ENCODE data around the gene GCNA. TPM values are rescaled to one million over a fixed set of nuclear protein-coding genes. Genes with fewer than 3 reads are reported as not detected.
"Not testable (repeated sequence)": the region's sequence is repeated elsewhere in the genome, so short reads cannot be mapped to it uniquely, and the experiment has no call there.

GCNA gene
- total and polyA plus RNA-seq, 4 donors, result 0.38 to 5.4 (median 3.3) TPM

DNA sequence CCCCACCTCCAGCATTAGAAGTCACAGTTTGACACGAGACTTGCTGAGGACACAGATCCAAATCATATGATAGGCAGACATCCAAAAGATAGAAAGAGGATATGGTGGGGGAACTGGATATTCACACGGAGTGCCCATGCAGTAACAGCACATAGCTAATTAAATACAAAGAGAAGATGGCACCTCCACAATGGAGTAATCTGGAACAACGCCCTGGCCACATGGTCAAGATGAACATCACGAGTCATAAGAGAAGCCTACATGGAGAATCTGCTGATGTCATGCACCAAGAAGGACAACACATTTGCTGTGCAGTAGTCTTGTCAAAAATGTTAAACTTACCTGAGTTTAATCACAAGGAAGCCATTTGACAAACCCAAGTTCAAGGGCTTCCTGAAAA, 79.0 kb downstream of the GCNA start:
- no peak for ATAC-seq (ENCODE audit: low FRiP score)
- no peaks in the 10 kb centered on the region for H3K36me3 ChIP-seq (ENCODE audit: control insufficient read depth in 1 of 2, insufficient read depth in 2 of 2, low read length in 1 of 2)
- no peak overlapping the region for H3K4me3 ChIP-seq (ENCODE audit: low read length in 2 of 2)
- no peak overlapping the region for H3K27ac ChIP-seq (ENCODE audit: low read depth in 1 of 2, low read length in 2 of 2)
- H3K9me3 ChIP-seq (ENCODE audit: control insufficient read depth, low read length), result no peaks in the 10 kb centered on the region
- H3K27me3 ChIP-seq (ENCODE audit: control insufficient read depth in 1 of 2, insufficient read depth in 2 of 2, low read length in 1 of 2), result no peaks in the 10 kb centered on the region
- no peaks in the 10 kb centered on the region for H3K4me1 ChIP-seq (ENCODE audit: control insufficient read depth in 1 of 2, insufficient read depth in 2 of 2, low read length in 2 of 2)
- no peak for DNase-seq
- intact Hi-C loops (cut with DNase I), result no loop called here
- WGBS, 2 donors, result 80 to 91% methylated on average over 4 of the region's 4 CpGs

DNA sequence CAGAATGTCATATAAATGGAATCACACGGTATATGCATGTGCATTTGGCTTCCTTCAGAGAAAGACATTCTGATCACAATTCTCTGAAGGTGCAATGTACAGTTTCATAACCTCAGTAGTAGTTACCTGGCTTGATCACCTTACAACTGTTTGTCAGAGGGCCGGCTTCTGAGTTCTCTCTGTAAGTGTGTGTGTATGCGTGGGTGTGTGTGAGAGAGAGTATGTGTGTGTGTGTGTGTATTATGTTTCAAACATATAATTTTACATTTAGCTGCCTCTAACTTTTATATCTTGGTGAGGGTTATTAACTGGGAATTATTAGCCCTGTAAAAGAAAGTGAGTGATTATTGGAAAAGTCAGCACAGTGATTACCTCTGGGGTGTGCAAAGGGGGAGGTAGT, 81.1 kb downstream of the GCNA start:
- no peak overlapping the region for H3K27ac ChIP-seq (ENCODE audit: low read depth in 1 of 2, low read length in 2 of 2)
- no peaks in the 10 kb centered on the region for H3K27me3 ChIP-seq (ENCODE audit: control insufficient read depth in 1 of 2, insufficient read depth in 2 of 2, low read length in 1 of 2)
- no peaks in the 10 kb centered on the region for H3K4me1 ChIP-seq (ENCODE audit: control insufficient read depth in 1 of 2, insufficient read depth in 2 of 2, low read length in 2 of 2)
- no peak for DNase-seq
- no peak for ATAC-seq (ENCODE audit: low FRiP score)
- 54 to 68% methylated on average over 3 of the region's 3 CpGs for WGBS, 2 donors
- intact Hi-C loops (cut with DNase I), result no loop called here
- H3K9me3 ChIP-seq (ENCODE audit: control insufficient read depth, low read length), result no peaks in the 10 kb centered on the region
- H3K4me3 ChIP-seq (ENCODE audit: low read length in 2 of 2), result no peak overlapping the region
- H3K36me3 ChIP-seq (ENCODE audit: control insufficient read depth in 1 of 2, insufficient read depth in 2 of 2, low read length in 1 of 2), result no peaks in the 10 kb centered on the region

DNA sequence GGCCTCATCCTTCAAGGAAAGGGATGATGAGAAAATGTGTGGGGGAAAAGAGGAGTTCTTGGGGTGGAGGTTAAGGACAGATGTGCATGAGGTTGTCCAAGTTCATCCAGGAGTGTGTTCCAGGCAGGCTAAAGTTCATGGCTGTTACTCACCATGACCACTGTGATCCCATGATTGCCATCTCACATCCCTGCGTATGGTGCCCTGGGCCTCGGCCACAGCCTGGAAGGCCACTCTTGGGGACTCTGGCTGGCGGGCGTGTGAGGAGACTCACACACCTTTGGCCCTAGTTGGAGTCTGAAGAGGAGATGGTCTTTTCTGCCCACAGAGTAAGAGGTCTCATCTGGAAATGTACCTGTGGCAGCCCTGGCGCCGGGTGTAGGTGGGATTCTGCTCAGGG, 81.7 kb downstream of the GCNA start:
- no peaks in the 10 kb centered on the region for H3K36me3 ChIP-seq (ENCODE audit: control insufficient read depth in 1 of 2, insufficient read depth in 2 of 2, low read length in 1 of 2)
- H3K9me3 ChIP-seq (ENCODE audit: control insufficient read depth, low read length), result no peaks in the 10 kb centered on the region
- H3K27ac ChIP-seq (ENCODE audit: low read depth in 1 of 2, low read length in 2 of 2), result no peak overlapping the region
- H3K4me3 ChIP-seq (ENCODE audit: low read length in 2 of 2), result no peak overlapping the region
- no peaks in the 10 kb centered on the region for H3K27me3 ChIP-seq (ENCODE audit: control insufficient read depth in 1 of 2, insufficient read depth in 2 of 2, low read length in 1 of 2)
- intact Hi-C loops (cut with DNase I), result no loop called here
- DNase-seq, result no peak
- ATAC-seq (ENCODE audit: low FRiP score), result no peak
- H3K4me1 ChIP-seq (ENCODE audit: control insufficient read depth in 1 of 2, insufficient read depth in 2 of 2, low read length in 2 of 2), result no peaks in the 10 kb centered on the region
- WGBS, 2 donors, result 88 to 93% methylated on average over 6 of the region's 6 CpGs

DNA sequence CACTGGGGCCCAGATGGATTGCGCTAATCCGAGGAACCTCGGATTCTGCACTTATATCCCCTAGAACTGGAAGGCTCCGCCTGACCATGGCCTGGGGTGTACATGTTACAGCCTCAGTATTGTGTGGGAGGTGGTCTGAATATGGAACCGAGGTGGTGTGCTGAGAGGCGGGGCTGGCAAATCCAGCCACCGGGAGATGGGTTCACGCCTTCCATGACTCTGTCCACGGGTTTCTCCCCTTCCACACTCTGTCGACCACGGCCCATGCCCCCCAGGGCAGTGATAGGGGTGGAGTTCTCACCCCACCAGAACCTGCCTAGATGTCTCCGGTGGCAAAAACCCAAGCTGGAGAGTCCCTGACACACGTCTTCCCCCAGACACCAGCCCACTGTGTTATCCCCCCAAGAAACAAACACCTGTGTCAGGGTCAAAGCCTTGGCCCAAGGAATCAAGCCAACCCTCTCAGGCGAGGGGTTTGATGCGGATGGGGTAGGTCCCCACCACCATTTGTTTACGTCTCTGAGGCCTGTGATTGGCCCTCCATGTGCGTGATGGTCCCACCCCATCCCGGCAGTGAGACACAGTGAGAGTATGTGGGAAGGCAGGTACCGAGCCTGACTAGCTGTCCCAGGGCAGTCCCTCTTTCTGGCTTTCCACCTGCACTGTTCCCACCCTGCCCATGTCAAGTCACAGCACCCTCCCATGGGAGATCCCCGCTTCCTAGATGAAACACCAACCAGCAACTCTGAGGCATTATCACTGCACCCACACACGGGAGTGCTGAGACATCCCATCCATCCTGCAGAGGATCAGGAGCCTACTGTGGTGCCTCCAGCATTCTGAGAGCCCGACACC, 82.6 kb downstream of the GCNA start:
- no peaks in the 10 kb centered on the region for H3K4me1 ChIP-seq (ENCODE audit: control insufficient read depth in 1 of 2, insufficient read depth in 2 of 2, low read length in 2 of 2)
- DNase-seq, result no peak
- H3K27me3 ChIP-seq (ENCODE audit: control insufficient read depth in 1 of 2, insufficient read depth in 2 of 2, low read length in 1 of 2), result no peaks in the 10 kb centered on the region
- H3K4me3 ChIP-seq (ENCODE audit: low read length in 2 of 2), result no peak overlapping the region
- H3K9me3 ChIP-seq (ENCODE audit: control insufficient read depth, low read length), result no peaks in the 10 kb centered on the region
- no peak for ATAC-seq (ENCODE audit: low FRiP score)
- 80 to 91% methylated on average over 21 to 22 of the region's 22 CpGs for WGBS, 2 donors
- intact Hi-C loops (cut with DNase I), result no loop called here
- no peak overlapping the region for H3K27ac ChIP-seq (ENCODE audit: low read depth in 1 of 2, low read length in 2 of 2)
- H3K36me3 ChIP-seq (ENCODE audit: control insufficient read depth in 1 of 2, insufficient read depth in 2 of 2, low read length in 1 of 2), result no peaks in the 10 kb centered on the region

DNA sequence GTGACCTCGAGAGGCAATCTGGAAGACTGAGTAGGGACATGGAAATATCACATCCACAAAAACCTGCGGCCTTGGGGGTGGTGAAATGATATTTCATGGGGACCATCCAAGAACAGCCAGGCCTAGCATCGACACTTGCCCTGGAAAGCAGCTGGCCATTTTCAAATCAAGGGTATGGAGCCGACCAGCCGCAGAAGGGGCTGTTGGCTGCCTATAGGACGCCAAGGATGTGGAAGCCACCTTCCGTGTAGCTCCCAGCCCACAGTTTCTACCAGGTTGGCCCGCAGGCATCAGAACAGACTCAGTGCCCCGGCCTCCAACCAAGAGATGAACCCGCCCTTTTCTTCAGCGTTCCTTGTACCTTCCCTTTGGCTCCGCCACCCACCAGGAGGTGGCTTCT, 83.7 kb downstream of the GCNA start:
- Histone ChIP-seq H3K27me3 (ENCODE audit: control insufficient read depth in 1 of 2, insufficient read depth in 2 of 2, low read length in 1 of 2) (no peaks in the 10 kb centered on the region), H3K36me3 (ENCODE audit: control insufficient read depth in 1 of 2, insufficient read depth in 2 of 2, low read length in 1 of 2) (no peaks in the 10 kb centered on the region), H3K4me3 (ENCODE audit: low read length in 2 of 2) (no peak overlapping the region), H3K9me3 (ENCODE audit: control insufficient read depth, low read length) (no peaks in the 10 kb centered on the region), H3K27ac (ENCODE audit: low read depth in 1 of 2, low read length in 2 of 2) (no peak overlapping the region), H3K4me1 (ENCODE audit: control insufficient read depth in 1 of 2, insufficient read depth in 2 of 2, low read length in 2 of 2) (no peaks in the 10 kb centered on the region)
- no peak for DNase-seq
- WGBS, 2 donors, result 75 to 87% methylated on average over 12 of the region's 12 CpGs
- no peak for ATAC-seq (ENCODE audit: low FRiP score)
- intact Hi-C loops (cut with DNase I), result no loop called here

DNA sequence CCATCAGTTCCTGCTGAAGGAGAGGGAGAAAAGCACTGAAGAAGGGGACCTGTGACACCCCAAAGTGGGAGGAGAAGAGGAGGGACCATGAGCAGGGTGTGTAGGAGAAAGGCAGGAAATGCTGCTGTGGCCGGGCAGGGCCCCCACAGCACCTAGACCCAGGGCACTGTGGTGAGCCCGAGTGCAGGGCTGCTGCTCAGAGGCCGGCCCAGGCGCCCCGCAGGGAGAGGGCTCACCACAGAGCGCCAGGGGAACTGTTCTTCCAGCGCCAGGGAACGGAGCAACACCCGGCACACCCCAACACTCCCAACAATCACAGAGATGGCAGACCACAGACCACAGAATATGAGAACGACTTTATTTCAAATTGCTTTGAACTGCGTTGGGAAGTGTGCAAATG, 84.4 kb downstream of the GCNA start:
- H3K4me1 ChIP-seq (ENCODE audit: control insufficient read depth in 1 of 2, insufficient read depth in 2 of 2, low read length in 2 of 2); H3K27ac ChIP-seq (ENCODE audit: low read depth in 1 of 2, low read length in 2 of 2); H3K9me3 ChIP-seq (ENCODE audit: control insufficient read depth, low read length); ATAC-seq (ENCODE audit: low FRiP score); H3K27me3 ChIP-seq (ENCODE audit: control insufficient read depth in 1 of 2, insufficient read depth in 2 of 2, low read length in 1 of 2); H3K36me3 ChIP-seq (ENCODE audit: control insufficient read depth in 1 of 2, insufficient read depth in 2 of 2, low read length in 1 of 2); DNase-seq; intact Hi-C loops (cut with DNase I); H3K4me3 ChIP-seq (ENCODE audit: low read length in 2 of 2): not testable (repeated sequence)
- 79 to 87% methylated on average over 11 of the region's 11 CpGs for WGBS, 2 donors

Other genes starting within 250 kb of the GCNA start
- 10 to 100 TPM; 45.0 to 58.5 TPM for gene TAF1, start 212.1 kb upstream of the GCNA start, total RNA-seq
- 10 to 100 TPM in 1 of 2 donors, 1 to 10 TPM in 1; 5.5 to 15.2 TPM for gene TAF1, start 212.1 kb upstream of the GCNA start, polyA plus RNA-seq
- gene OGT, start 45.3 kb upstream of the GCNA start, total RNA-seq, result 100 to 1,000 TPM; 188 to 272 TPM
- gene OGT, start 45.3 kb upstream of the GCNA start, polyA plus RNA-seq, result 100 to 1,000 TPM in 1 of 2 donors, 10 to 100 TPM in 1; 10.1 to 107 TPM
- gene CXCR3, start 40.1 kb downstream of the GCNA start, total RNA-seq, result under 1 TPM; 0.49 to 0.69 TPM
- gene CXCR3, start 40.1 kb downstream of the GCNA start, polyA plus RNA-seq, result under 1 TPM in 1 of 2 donors, not detected in 1; 0.50 TPM
- not detected for gene CXorf49, start 139.8 kb downstream of the GCNA start, total RNA-seq
- not detected for gene CXorf49, start 139.8 kb downstream of the GCNA start, polyA plus RNA-seq
- gene CXorf49B, start 184.9 kb downstream of the GCNA start, total RNA-seq, result not detected
- gene CXorf49B, start 184.9 kb downstream of the GCNA start, polyA plus RNA-seq, result not detected

Measured in aorta (tissue), 5 donors.